ENCODE data around the gene NOS3.

The NOS3 gene

GRCh38 chr7:150965273-150965830 is 25.5 kb upstream of the NOS3 start:
- H3K4me1 ChIP-seq (ENCODE audit: control insufficient read depth in 5 of 5, insufficient read depth in 5 of 5, low read length in 5 of 5), result peaks cover 0 to 11% (median 4%) of the 10 kb centered on the region in 5 donors
- H3K9me3 ChIP-seq (ENCODE audit: control insufficient read depth in 5 of 5, low read length in 5 of 5), result no peaks in the 10 kb centered on the region
- no peaks in the 10 kb centered on the region for H3K36me3 ChIP-seq (ENCODE audit: control insufficient read depth in 5 of 5, insufficient read depth in 5 of 5, low read length in 5 of 5)
- H3K27ac ChIP-seq (ENCODE audit: low read depth, low read length), result no peak overlapping the region
- no peak overlapping the region for H3K4me3 ChIP-seq (ENCODE audit: low read depth in 1 of 5, low read length in 5 of 5)
- peaks cover 7 to 52% (median 46%) of the 10 kb centered on the region in 5 donors for H3K27me3 ChIP-seq (ENCODE audit: control insufficient read depth in 5 of 5, insufficient read depth in 4 of 5, low read length in 5 of 5)
- no peak overlapping the region for H3K9ac ChIP-seq (ENCODE audit: low read length in 5 of 5)

DNA sequence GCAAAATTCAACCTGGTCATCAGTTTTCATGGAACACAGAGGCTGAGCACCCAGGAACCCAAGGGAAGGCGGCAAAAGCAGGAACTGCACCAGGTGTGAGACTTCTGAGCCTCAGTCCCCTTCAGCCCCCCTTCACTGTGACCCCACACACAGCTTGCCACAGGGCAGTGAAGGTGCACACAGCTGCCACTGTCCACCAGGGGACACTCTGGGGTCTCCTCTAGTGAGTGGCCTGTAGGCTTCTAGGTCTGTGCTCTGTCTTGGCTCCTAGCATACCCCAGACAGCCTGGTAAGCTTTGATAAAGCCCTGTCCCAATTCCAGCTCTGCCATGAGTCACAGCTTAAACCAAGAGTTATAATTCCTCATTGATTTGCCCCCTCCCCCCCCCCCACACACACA is 24.8 kb upstream of the NOS3 start:
- Histone ChIP-seq H3K9ac (ENCODE audit: low read length in 5 of 5) (no peak overlapping the region), H3K4me1 (ENCODE audit: control insufficient read depth in 5 of 5, insufficient read depth in 5 of 5, low read length in 5 of 5) (peaks cover 0 to 11% (median 4%) of the 10 kb centered on the region in 5 donors), H3K27ac (ENCODE audit: low read depth, low read length) (no peak overlapping the region), H3K4me3 (ENCODE audit: low read depth in 1 of 5, low read length in 5 of 5) (no peak overlapping the region), H3K36me3 (ENCODE audit: control insufficient read depth in 5 of 5, insufficient read depth in 5 of 5, low read length in 5 of 5) (no peaks in the 10 kb centered on the region), H3K9me3 (ENCODE audit: control insufficient read depth in 5 of 5, low read length in 5 of 5) (no peaks in the 10 kb centered on the region), H3K27me3 (ENCODE audit: control insufficient read depth in 5 of 5, insufficient read depth in 4 of 5, low read length in 5 of 5) (peaks cover 14 to 57% (median 49%) of the 10 kb centered on the region in 5 donors)

- no peak overlapping the region for H3K27ac ChIP-seq (ENCODE audit: low read depth, low read length)
These were observed 23.5 kb upstream of the NOS3 start for GRCh38 chr7:150967349-150967748.

DNA sequence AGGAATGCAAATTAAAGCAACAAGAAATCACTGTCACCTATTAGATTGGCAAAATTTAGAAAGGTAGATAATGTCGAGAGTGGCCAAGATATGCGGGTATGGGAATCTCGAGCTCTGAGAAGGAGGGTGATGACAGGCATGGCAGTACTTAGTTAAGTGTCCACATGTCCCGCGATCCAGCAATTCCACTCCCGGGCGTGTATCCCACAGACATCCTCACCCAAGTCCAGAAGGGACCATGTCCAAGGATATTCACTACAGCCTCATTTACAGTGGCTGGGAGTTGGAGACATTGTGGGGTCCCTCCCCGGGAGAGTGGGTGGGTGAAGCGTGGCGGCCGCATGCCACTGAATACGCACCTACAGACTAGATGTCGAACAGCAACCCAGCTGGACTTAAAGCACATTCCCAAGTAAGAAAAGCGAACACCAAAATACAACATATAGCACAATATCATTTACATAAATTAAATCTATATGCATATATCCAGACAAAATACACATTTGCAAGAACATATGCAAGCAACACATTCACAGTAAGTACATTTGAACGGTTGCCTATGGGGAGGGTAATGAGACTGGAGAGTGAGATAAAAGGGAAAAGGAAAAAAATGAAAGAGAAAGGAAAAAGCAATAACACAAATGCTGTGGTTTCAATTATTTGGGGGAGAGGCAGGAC is 22.6 kb upstream of the NOS3 start:
- H3K4me1 ChIP-seq (ENCODE audit: control insufficient read depth in 5 of 5, insufficient read depth in 5 of 5, low read length in 5 of 5), result peaks cover 0 to 11% (median 4%) of the 10 kb centered on the region in 5 donors
- H3K4me3 ChIP-seq (ENCODE audit: low read depth in 1 of 5, low read length in 5 of 5), result no peak overlapping the region
- H3K27ac ChIP-seq (ENCODE audit: low read depth, low read length), result no peak overlapping the region
- H3K27me3 ChIP-seq (ENCODE audit: control insufficient read depth in 5 of 5, insufficient read depth in 4 of 5, low read length in 5 of 5), result peaks cover 18 to 60% (median 56%) of the 10 kb centered on the region in 5 donors
- H3K9ac ChIP-seq (ENCODE audit: low read length in 5 of 5), result no peak overlapping the region
- H3K9me3 ChIP-seq (ENCODE audit: control insufficient read depth in 5 of 5, low read length in 5 of 5), result no peaks in the 10 kb centered on the region
- no peaks in the 10 kb centered on the region for H3K36me3 ChIP-seq (ENCODE audit: control insufficient read depth in 5 of 5, insufficient read depth in 5 of 5, low read length in 5 of 5)

More at GRCh38 chr7:150967349-150967748, 23.5 kb upstream of the NOS3 start:
- Histone ChIP-seq H3K36me3 (ENCODE audit: control insufficient read depth in 5 of 5, insufficient read depth in 5 of 5, low read length in 5 of 5) (no peaks in the 10 kb centered on the region), H3K27me3 (ENCODE audit: control insufficient read depth in 5 of 5, insufficient read depth in 4 of 5, low read length in 5 of 5) (peaks cover 17 to 62% (median 57%) of the 10 kb centered on the region in 5 donors), H3K4me3 (ENCODE audit: low read depth in 1 of 5, low read length in 5 of 5) (no peak overlapping the region), H3K4me1 (ENCODE audit: control insufficient read depth in 5 of 5, insufficient read depth in 5 of 5, low read length in 5 of 5) (peaks cover 0 to 11% (median 4%) of the 10 kb centered on the region in 5 donors), H3K9ac (ENCODE audit: low read length in 5 of 5) (no peak overlapping the region), H3K9me3 (ENCODE audit: control insufficient read depth in 5 of 5, low read length in 5 of 5) (no peaks in the 10 kb centered on the region)

DNA sequence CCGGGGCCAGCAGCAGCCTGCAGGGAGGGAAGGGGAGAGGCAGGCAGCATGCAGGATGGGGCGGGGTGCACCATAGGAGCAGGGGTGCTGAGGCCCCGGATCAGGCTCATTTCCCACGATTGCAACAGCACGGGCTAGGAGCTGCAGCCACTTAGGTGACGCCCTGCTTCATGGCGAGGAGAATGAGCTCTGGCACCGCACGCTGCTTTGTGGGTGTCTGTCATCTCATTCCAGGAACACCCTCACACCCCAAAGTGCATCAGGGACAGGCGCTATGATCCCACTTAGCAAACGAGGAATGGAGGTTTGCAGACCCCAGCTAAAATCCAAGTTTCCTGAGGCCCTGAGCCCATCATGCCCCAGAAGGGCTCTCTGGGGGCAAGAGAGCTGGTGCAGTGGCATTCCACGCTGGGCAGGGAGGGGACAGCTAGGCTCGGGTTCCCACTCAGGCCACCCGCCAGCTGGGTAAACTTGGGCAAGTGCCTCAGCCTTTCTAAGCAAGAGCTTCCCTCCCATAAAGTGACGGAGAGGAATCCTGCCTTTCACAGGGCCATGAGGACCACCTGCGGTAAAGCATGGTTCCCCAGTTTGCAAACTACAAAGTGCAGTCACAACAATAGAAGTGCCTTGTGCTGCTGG is 22.0 kb upstream of the NOS3 start:
- H3K4me1 ChIP-seq (ENCODE audit: control insufficient read depth in 5 of 5, insufficient read depth in 5 of 5, low read length in 5 of 5), result peaks cover 0 to 11% (median 4%) of the 10 kb centered on the region in 5 donors

DNA sequence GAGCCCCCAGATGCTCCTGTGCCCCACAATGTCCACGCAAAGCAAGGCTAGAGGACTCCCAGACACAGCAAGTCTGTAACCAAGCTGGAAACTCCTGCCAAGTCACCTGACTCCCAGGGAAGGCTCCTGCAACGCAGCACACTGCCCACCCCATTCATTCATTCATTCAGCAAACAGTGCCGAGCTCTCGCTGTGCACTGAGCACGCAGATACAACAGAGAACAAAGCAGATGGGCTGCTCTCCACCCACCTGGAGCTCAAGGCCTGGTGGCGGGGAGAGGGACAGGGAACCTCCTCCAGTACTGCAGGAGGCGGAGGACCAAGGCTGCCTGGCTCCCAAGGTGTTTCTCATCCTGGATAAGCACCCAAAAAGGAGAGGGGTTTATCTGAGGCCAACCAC is 21.3 kb upstream of the NOS3 start:
- Histone ChIP-seq H3K27me3 (ENCODE audit: control insufficient read depth in 5 of 5, insufficient read depth in 4 of 5, low read length in 5 of 5) (peaks cover 26 to 62% (median 58%) of the 10 kb centered on the region in 5 donors), H3K4me3 (ENCODE audit: low read depth in 1 of 5, low read length in 5 of 5) (no peak overlapping the region), H3K9ac (ENCODE audit: low read length in 5 of 5) (no peak overlapping the region), H3K27ac (ENCODE audit: low read depth, low read length) (no peak overlapping the region), H3K9me3 (ENCODE audit: control insufficient read depth in 5 of 5, low read length in 5 of 5) (peaks cover 0 to 2% (median 0%) of the 10 kb centered on the region in 5 donors), H3K36me3 (ENCODE audit: control insufficient read depth in 5 of 5, insufficient read depth in 5 of 5, low read length in 5 of 5) (no peaks in the 10 kb centered on the region), H3K4me1 (ENCODE audit: control insufficient read depth in 5 of 5, insufficient read depth in 5 of 5, low read length in 5 of 5) (peaks cover 0 to 13% (median 4%) of the 10 kb centered on the region in 5 donors)

More for the DNA sequence above, 22.0 kb upstream of the NOS3 start:
- H3K27me3 ChIP-seq (ENCODE audit: control insufficient read depth in 5 of 5, insufficient read depth in 4 of 5, low read length in 5 of 5), result peaks cover 22 to 63% (median 59%) of the 10 kb centered on the region in 5 donors
- no peak overlapping the region for H3K9ac ChIP-seq (ENCODE audit: low read length in 5 of 5)
- H3K36me3 ChIP-seq (ENCODE audit: control insufficient read depth in 5 of 5, insufficient read depth in 5 of 5, low read length in 5 of 5), result no peaks in the 10 kb centered on the region
- peaks cover 0 to 2% (median 0%) of the 10 kb centered on the region in 5 donors for H3K9me3 ChIP-seq (ENCODE audit: control insufficient read depth in 5 of 5, low read length in 5 of 5)
- H3K4me3 ChIP-seq (ENCODE audit: low read depth in 1 of 5, low read length in 5 of 5), result no peak overlapping the region
- no peak overlapping the region for H3K27ac ChIP-seq (ENCODE audit: low read depth, low read length)

- peaks cover 35 to 62% (median 57%) of the 10 kb centered on the region in 5 donors for H3K27me3 ChIP-seq (ENCODE audit: control insufficient read depth in 5 of 5, insufficient read depth in 4 of 5, low read length in 5 of 5)
- no peak overlapping the region for H3K9ac ChIP-seq (ENCODE audit: low read length in 5 of 5)
- H3K36me3 ChIP-seq (ENCODE audit: control insufficient read depth in 5 of 5, insufficient read depth in 5 of 5, low read length in 5 of 5), result no peaks in the 10 kb centered on the region
- H3K4me1 ChIP-seq (ENCODE audit: control insufficient read depth in 5 of 5, insufficient read depth in 5 of 5, low read length in 5 of 5), result peaks cover 0 to 14% (median 8%) of the 10 kb centered on the region in 5 donors
- H3K4me3 ChIP-seq (ENCODE audit: low read depth in 1 of 5, low read length in 5 of 5), result no peak overlapping the region
- no peak overlapping the region for H3K27ac ChIP-seq (ENCODE audit: low read depth, low read length)
- peaks cover 0 to 2% (median 0%) of the 10 kb centered on the region in 5 donors for H3K9me3 ChIP-seq (ENCODE audit: control insufficient read depth in 5 of 5, low read length in 5 of 5)
These were observed 20.4 kb upstream of the NOS3 start for GRCh38 chr7:150970424-150970823.

GRCh38 chr7:150971242-150972022 is 19.4 kb upstream of the NOS3 start:
- Histone ChIP-seq H3K4me1 (ENCODE audit: control insufficient read depth in 5 of 5, insufficient read depth in 5 of 5, low read length in 5 of 5) (peaks cover 0 to 14% (median 8%) of the 10 kb centered on the region in 5 donors), H3K27me3 (ENCODE audit: control insufficient read depth in 5 of 5, insufficient read depth in 4 of 5, low read length in 5 of 5) (peaks cover 45 to 65% (median 61%) of the 10 kb centered on the region in 5 donors), H3K4me3 (ENCODE audit: low read depth in 1 of 5, low read length in 5 of 5) (no peak overlapping the region), H3K9ac (ENCODE audit: low read length in 5 of 5) (no peak overlapping the region), H3K27ac (ENCODE audit: low read depth, low read length) (no peak overlapping the region), H3K36me3 (ENCODE audit: control insufficient read depth in 5 of 5, insufficient read depth in 5 of 5, low read length in 5 of 5) (no peaks in the 10 kb centered on the region), H3K9me3 (ENCODE audit: control insufficient read depth in 5 of 5, low read length in 5 of 5) (peaks cover 0 to 2% (median 0%) of the 10 kb centered on the region in 5 donors)

GRCh38 chr7:150972023-150972468 is 18.8 kb upstream of the NOS3 start:
- H3K27ac ChIP-seq (ENCODE audit: low read depth, low read length), result no peak overlapping the region
- peaks cover 0 to 15% (median 8%) of the 10 kb centered on the region in 5 donors for H3K4me1 ChIP-seq (ENCODE audit: control insufficient read depth in 5 of 5, insufficient read depth in 5 of 5, low read length in 5 of 5)
- no peak overlapping the region for H3K4me3 ChIP-seq (ENCODE audit: low read depth in 1 of 5, low read length in 5 of 5)
- no peak overlapping the region for H3K9ac ChIP-seq (ENCODE audit: low read length in 5 of 5)
- no peaks in the 10 kb centered on the region for H3K36me3 ChIP-seq (ENCODE audit: control insufficient read depth in 5 of 5, insufficient read depth in 5 of 5, low read length in 5 of 5)
- H3K27me3 ChIP-seq (ENCODE audit: control insufficient read depth in 5 of 5, insufficient read depth in 4 of 5, low read length in 5 of 5), result peaks cover 50 to 70% (median 67%) of the 10 kb centered on the region in 5 donors
- peaks cover 0 to 2% (median 0%) of the 10 kb centered on the region in 5 donors for H3K9me3 ChIP-seq (ENCODE audit: control insufficient read depth in 5 of 5, low read length in 5 of 5)
